OCI-LY3 (cell line): ENCODE measurements around the gene TMCC2.

Experiments used
- H2AFZ ChIP-seq: fragments of 200-600, 300-600 bp; shearing (Covaris generic); 2 replicates; pipeline ENCODE4 v1.6.0; 2014; ENCODE audit warnings: antibody characterized with exemption, low read depth, low read length
- H3K27ac ChIP-seq: fragments of 200-600, 300-600 bp; sonication (generic); 2 replicates; pipeline ENCODE4 v1.5.1; 2014; ENCODE audit warnings: mild to moderate bottlenecking, low read length, moderate library complexity, mixed read lengths
- H3K27me3 ChIP-seq: fragments of 200-600, 300-600 bp; sonication (generic); 2 replicates; pipeline ENCODE4 v1.6.1; 2014; ENCODE audit warnings: low read depth, low read length, mixed read lengths
- H3K36me3 ChIP-seq: fragments of 200-600, 300-600 bp; sonication (generic); replicated peaks from 2 replicates; pipeline ENCODE3; 2014; ENCODE audit warnings: low read depth, low read length, mixed read lengths
- H3K4me1 ChIP-seq: fragments of 300-600, 200-600 bp; sonication (generic); 2 replicates; pipeline ENCODE4 v1.6.1; 2014; ENCODE audit warnings: low read length, mixed read lengths
- H3K4me2 ChIP-seq: fragments of 200-600, 300-600 bp; sonication (generic); 2 replicates; pipeline ENCODE4 v1.6.1; 2014; ENCODE audit warnings: low read length, mixed read lengths
- H3K4me3 ChIP-seq: fragments of 300-600, 200-600 bp; sonication (generic); 2 replicates; pipeline ENCODE4 v1.5.1; 2014; ENCODE audit warnings: antibody characterized with exemption, mild to moderate bottlenecking, low read length, moderate library complexity
- H3K79me2 ChIP-seq: fragments of 300-600, 200-600 bp; shearing (Covaris generic); 2 replicates; pipeline ENCODE4 v1.6.1; 2014; ENCODE audit warnings: mild to moderate bottlenecking, low read length, mixed read lengths
- H3K9ac ChIP-seq: fragments of 300-600, 200-600 bp; shearing (Covaris generic); 2 replicates; pipeline ENCODE4 v1.6.0; 2014; ENCODE audit warnings: mild to moderate bottlenecking, low read length, moderate library complexity
- H3K9me3 ChIP-seq: fragments of 200-600, 300-600 bp; shearing (Covaris generic); 2 replicates; pipeline ENCODE4 v1.6.1; 2014; ENCODE audit warnings: low read length, mixed read lengths; ENCODE audit not compliant: insufficient read depth
- H4K20me1 ChIP-seq: fragments of 200-600, 300-600 bp; sonication (generic); 2 replicates; pipeline ENCODE4 v1.6.1; 2016; ENCODE audit warnings: low read length, mixed read lengths; ENCODE audit not compliant: insufficient read depth
- EZH2phosphoT487 ChIP-seq: fragments of 200-600 bp; shearing (Covaris generic); IDR thresholded peaks from 2 replicates; pipeline ENCODE4 v1.6.1; 2018; ENCODE audit warnings: antibody characterized with exemption, mixed run types, low read depth
- TF ChIP-seq, protein P1 (sequence below): fragments of 200-600, 300-600 bp; sonication (generic); IDR thresholded peaks from 2 replicates; pipeline ENCODE4 v1.5.1; 2014; ENCODE audit warnings: antibody characterized with exemption, low read length, low read depth

The TMCC2 gene

DNA sequence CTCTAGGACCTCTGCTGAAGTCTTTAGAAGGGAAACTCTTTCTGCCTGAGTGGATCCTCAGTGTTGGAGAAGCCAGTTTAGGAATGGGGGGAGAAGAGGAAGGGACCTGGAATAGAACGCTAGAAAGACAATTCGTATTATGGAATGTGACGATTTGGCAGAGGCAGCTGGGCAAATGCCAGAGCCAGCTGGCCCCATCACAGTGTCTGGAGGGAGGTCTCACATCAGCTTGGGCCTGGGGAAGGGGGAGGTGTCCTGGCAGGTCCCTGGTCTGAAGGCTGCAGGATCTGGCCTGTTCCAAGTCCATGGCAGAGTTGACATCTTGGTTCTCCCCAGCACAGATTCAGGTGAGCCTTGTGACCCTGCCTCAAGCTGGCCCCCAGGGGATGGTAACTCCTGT is 11.3 kb downstream of the TMCC2 start:
- Histone ChIP-seq H3K79me2 (no peaks in the 10 kb centered on the region), H3K4me2 (no peak overlapping the region), H3K36me3 (no peaks in the 10 kb centered on the region), H3K9ac (no peak overlapping the region), H3K4me3 (no peak overlapping the region), H3K27me3 (peaks cover 44% of the 10 kb centered on the region), H2AFZ (no peak overlapping the region), H4K20me1 (no peaks in the 10 kb centered on the region), H3K4me1 (no peaks in the 10 kb centered on the region; the same call in 1 of the 2 replicates), H3K27ac (no peak overlapping the region), H3K9me3 (no peaks in the 10 kb centered on the region)
- TF ChIP-seq EZH2phosphoT487: no peak

DNA sequence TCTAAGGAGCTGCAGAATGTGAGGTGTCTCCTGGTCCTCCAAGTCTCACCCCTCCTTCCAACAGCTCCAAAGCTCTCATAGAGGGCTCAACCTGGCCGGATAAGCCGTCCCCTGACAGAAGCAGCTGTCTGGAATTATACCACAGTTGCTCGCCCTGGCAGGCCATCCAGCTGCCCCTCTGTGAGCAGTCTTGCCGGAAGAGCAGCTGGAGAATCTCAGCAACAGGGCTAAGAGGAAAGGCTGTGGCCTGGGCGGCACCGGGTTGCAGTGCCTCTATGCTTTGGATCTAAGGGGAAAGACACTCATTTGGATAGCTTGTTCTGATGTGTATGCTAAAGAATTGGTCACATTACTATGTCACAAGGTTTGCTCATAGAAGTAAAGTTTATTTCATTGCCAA is 12.4 kb downstream of the TMCC2 start:
- H3K4me3 ChIP-seq: no peak overlapping the region
- TF ChIP-seq, protein P1, sequence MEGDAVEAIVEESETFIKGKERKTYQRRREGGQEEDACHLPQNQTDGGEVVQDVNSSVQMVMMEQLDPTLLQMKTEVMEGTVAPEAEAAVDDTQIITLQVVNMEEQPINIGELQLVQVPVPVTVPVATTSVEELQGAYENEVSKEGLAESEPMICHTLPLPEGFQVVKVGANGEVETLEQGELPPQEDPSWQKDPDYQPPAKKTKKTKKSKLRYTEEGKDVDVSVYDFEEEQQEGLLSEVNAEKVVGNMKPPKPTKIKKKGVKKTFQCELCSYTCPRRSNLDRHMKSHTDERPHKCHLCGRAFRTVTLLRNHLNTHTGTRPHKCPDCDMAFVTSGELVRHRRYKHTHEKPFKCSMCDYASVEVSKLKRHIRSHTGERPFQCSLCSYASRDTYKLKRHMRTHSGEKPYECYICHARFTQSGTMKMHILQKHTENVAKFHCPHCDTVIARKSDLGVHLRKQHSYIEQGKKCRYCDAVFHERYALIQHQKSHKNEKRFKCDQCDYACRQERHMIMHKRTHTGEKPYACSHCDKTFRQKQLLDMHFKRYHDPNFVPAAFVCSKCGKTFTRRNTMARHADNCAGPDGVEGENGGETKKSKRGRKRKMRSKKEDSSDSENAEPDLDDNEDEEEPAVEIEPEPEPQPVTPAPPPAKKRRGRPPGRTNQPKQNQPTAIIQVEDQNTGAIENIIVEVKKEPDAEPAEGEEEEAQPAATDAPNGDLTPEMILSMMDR: no peak
- TF ChIP-seq EZH2phosphoT487: no peak
- H3K27ac ChIP-seq: no peak overlapping the region
- H3K4me1 ChIP-seq: no peaks in the 10 kb centered on the region; the same call in 1 of the 2 replicates
- H3K9me3 ChIP-seq: no peaks in the 10 kb centered on the region
- H3K9ac ChIP-seq: no peak overlapping the region
- H3K79me2 ChIP-seq: no peaks in the 10 kb centered on the region
- no peak overlapping the region for H3K4me2 ChIP-seq
- H2AFZ ChIP-seq: no peak overlapping the region
- no peaks in the 10 kb centered on the region for H4K20me1 ChIP-seq
- H3K36me3 ChIP-seq: no peaks in the 10 kb centered on the region
- H3K27me3 ChIP-seq: peaks cover 54% of the 10 kb centered on the region

DNA sequence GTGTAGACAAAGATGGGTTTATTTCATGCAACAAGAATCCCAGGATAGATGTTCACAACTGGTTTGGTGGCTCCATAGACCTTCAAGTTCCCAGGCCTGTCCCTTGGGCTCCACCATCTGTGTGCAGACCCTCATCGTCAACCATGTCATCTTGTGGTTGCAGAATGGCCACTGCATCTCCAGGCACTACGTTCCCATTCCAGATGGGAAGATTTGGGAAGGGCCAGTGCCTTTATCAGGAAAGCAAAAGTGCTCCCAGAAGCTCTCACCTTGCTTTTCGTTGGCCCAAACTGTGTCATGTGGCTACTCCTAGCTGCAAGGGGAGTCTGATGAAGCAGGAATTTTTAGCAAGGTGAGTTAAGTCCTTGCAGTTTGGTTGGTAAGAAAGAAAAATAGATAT is 12.8 kb downstream of the TMCC2 start:
- H3K27me3 ChIP-seq: peaks cover 59% of the 10 kb centered on the region
- H3K27ac ChIP-seq: no peak overlapping the region
- no peaks in the 10 kb centered on the region for H3K36me3 ChIP-seq
- H3K79me2 ChIP-seq: no peaks in the 10 kb centered on the region
- no peak overlapping the region for H2AFZ ChIP-seq
- peaks cover 2% of the 10 kb centered on the region; the same call in 1 of the 2 replicates for H3K4me1 ChIP-seq
- H3K9me3 ChIP-seq: no peaks in the 10 kb centered on the region
- H3K9ac ChIP-seq: no peak overlapping the region
- H4K20me1 ChIP-seq: no peaks in the 10 kb centered on the region
- no peak overlapping the region for H3K4me2 ChIP-seq
- TF ChIP-seq, protein P1: no peak
- TF ChIP-seq EZH2phosphoT487: no peak
- H3K4me3 ChIP-seq: no peak overlapping the region

DNA sequence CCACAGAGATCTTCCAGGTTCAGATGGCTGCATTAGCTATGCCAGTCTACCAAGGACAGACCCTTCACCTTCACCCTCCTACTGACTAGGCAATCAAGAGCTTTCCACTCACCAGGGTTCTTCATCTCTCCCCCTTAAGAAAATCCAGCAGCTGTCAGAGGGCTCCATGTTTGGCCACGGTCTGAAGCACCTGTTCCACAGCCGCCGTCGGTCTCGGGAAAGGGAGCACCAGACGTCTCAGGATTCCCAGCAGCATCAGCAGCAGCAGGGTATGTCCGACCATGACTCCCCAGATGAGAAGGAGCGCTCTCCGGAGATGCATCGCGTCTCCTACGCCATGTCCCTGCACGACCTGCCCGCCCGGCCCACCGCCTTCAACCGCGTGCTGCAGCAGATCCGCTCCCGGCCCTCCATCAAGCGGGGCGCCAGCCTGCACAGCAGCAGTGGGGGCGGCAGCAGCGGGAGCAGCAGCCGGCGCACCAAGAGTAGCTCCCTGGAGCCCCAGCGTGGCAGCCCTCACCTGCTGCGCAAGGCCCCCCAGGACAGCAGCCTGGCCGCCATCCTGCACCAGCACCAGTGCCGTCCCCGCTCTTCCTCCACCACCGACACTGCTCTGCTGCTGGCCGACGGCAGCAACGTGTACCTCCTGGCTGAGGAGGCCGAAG is 13.8 kb downstream of the TMCC2 start:
- no peak overlapping the region for H3K9ac ChIP-seq
- peaks cover 11% of the 10 kb centered on the region for H3K4me1 ChIP-seq
- H4K20me1 ChIP-seq: no peaks in the 10 kb centered on the region
- no peak overlapping the region for H3K4me2 ChIP-seq
- H3K9me3 ChIP-seq: no peaks in the 10 kb centered on the region
- TF ChIP-seq EZH2phosphoT487: no peak
- TF ChIP-seq, protein P1: no peak
- H3K4me3 ChIP-seq: no peak overlapping the region
- H3K27ac ChIP-seq: no peak overlapping the region
- H3K27me3 ChIP-seq: peaks cover 57% of the 10 kb centered on the region
- H3K79me2 ChIP-seq: no peaks in the 10 kb centered on the region
- H2AFZ ChIP-seq: no peak overlapping the region
- no peaks in the 10 kb centered on the region for H3K36me3 ChIP-seq
